ENCODE data around the gene PSORS1C2. TPM values are rescaled to one million over a fixed set of nuclear protein-coding genes. Genes with fewer than 3 reads are reported as not detected.

The PSORS1C2 gene
- total RNA-seq, 1 experiment from 2014 or later = 0.55 TPM

DNA sequence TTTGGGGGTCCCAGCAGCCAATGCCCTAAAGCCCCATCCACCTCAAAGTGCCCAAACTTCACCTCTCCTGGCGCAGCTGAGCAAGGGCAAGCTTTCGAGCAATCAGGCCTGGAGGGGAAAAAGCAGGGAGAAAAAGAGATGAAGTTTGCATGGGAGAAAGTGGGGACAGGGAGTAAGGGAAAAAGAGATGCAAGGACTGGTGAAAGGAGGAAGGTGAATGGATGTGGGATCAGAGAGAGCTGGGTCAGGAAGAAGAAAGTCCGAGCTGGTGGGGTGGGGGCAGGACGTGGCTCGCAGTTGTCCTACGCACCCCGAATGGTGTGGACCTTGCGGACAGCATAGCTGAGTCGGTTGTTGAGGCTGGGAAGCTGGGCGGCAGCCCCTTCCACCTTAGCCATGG lies 6.5 kb upstream of the PSORS1C2 start:
- CTCF ChIA-PET = interaction anchor here (0.6 to 1.6 kb wide), 2 partner anchors 8 to 531 kb away, joined by 3 to 6 read pairs; no protein-coding TSS in a partner anchor
- TF ChIP-seq GABPB1 (CRISPR knock-in tag; IDR thresholded peaks at IDR 0.05) = no peak
- no peak for TF ChIP-seq ZNF263 (CRISPR knock-in tag; IDR thresholded peaks at IDR 0.05; ENCODE audit: low read depth)
- TF ChIP-seq ATF1 (CRISPR knock-in tag; IDR thresholded peaks at IDR 0.05) = no peak
- TF ChIP-seq ZNF138 (CRISPR knock-in tag; conservative IDR thresholded peaks at IDR 0.05) = no peak
- no peak for TF ChIP-seq GTF2I (CRISPR knock-in tag; conservative IDR thresholded peaks at IDR 0.05)
- TF ChIP-seq, protein P1, sequence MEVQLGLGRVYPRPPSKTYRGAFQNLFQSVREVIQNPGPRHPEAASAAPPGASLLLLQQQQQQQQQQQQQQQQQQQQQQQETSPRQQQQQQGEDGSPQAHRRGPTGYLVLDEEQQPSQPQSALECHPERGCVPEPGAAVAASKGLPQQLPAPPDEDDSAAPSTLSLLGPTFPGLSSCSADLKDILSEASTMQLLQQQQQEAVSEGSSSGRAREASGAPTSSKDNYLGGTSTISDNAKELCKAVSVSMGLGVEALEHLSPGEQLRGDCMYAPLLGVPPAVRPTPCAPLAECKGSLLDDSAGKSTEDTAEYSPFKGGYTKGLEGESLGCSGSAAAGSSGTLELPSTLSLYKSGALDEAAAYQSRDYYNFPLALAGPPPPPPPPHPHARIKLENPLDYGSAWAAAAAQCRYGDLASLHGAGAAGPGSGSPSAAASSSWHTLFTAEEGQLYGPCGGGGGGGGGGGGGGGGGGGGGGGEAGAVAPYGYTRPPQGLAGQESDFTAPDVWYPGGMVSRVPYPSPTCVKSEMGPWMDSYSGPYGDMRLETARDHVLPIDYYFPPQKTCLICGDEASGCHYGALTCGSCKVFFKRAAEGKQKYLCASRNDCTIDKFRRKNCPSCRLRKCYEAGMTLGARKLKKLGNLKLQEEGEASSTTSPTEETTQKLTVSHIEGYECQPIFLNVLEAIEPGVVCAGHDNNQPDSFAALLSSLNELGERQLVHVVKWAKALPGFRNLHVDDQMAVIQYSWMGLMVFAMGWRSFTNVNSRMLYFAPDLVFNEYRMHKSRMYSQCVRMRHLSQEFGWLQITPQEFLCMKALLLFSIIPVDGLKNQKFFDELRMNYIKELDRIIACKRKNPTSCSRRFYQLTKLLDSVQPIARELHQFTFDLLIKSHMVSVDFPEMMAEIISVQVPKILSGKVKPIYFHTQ (CRISPR knock-in tag; IDR thresholded peaks at IDR 0.05) = no peak
- TF ChIP-seq, protein P2, sequence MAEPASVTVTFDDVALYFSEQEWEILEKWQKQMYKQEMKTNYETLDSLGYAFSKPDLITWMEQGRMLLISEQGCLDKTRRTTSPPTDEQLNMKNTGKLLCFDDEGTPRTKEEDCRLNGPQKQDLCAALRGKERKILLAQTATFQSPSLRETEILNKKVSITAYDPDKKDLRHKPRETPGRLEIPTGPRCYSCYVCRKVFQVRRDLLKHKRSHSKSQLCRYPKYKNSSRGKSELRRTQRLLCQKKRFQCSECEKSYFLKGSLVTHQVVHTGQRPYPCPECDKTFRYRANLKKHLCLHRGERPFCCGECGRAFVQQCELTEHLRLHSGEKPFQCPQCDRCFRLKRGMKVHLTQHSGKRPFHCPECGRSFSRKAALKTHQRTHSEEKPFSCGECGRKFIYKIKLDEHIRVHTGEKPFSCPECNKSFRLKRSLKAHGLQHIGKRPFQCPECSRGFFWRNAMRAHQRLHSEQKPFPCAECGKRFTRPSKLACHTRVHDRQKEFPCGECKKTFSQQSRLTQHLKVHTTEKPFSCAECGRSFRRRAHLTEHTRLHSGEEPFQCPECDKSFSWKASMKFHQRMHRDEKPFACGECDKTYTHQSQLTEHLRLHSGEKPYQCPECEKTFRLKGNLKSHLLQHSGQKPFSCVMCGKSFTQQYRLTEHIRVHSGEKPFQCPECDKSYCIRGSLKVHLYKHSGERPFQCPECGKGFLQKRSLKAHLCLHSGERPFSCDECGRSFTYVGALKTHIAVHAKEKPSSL (CRISPR knock-in tag; conservative IDR thresholded peaks at IDR 0.05) = no peak
- TF ChIP-seq KAT7 (CRISPR knock-in tag; IDR thresholded peaks at IDR 0.05; ENCODE audit: borderline replicate concordance) = no peak
- TF ChIP-seq, protein P3, sequence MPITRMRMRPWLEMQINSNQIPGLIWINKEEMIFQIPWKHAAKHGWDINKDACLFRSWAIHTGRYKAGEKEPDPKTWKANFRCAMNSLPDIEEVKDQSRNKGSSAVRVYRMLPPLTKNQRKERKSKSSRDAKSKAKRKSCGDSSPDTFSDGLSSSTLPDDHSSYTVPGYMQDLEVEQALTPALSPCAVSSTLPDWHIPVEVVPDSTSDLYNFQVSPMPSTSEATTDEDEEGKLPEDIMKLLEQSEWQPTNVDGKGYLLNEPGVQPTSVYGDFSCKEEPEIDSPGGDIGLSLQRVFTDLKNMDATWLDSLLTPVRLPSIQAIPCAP (CRISPR knock-in tag; IDR thresholded peaks at IDR 0.05) = no peak
- no peak for TF ChIP-seq TEAD4 (CRISPR knock-in tag; IDR thresholded peaks at IDR 0.05)
- TF ChIP-seq NR1H2 (CRISPR knock-in tag; IDR thresholded peaks at IDR 0.05) = no peak
- TF ChIP-seq ELF4 (CRISPR knock-in tag; IDR thresholded peaks at IDR 0.05; ENCODE audit: low read depth) = no peak
- TF ChIP-seq MXD4 (CRISPR knock-in tag; IDR thresholded peaks at IDR 0.05; ENCODE audit: borderline replicate concordance) = no peak
- TF ChIP-seq HMGXB4 (CRISPR knock-in tag; IDR thresholded peaks at IDR 0.05) = no peak
- TF ChIP-seq, protein P4, sequence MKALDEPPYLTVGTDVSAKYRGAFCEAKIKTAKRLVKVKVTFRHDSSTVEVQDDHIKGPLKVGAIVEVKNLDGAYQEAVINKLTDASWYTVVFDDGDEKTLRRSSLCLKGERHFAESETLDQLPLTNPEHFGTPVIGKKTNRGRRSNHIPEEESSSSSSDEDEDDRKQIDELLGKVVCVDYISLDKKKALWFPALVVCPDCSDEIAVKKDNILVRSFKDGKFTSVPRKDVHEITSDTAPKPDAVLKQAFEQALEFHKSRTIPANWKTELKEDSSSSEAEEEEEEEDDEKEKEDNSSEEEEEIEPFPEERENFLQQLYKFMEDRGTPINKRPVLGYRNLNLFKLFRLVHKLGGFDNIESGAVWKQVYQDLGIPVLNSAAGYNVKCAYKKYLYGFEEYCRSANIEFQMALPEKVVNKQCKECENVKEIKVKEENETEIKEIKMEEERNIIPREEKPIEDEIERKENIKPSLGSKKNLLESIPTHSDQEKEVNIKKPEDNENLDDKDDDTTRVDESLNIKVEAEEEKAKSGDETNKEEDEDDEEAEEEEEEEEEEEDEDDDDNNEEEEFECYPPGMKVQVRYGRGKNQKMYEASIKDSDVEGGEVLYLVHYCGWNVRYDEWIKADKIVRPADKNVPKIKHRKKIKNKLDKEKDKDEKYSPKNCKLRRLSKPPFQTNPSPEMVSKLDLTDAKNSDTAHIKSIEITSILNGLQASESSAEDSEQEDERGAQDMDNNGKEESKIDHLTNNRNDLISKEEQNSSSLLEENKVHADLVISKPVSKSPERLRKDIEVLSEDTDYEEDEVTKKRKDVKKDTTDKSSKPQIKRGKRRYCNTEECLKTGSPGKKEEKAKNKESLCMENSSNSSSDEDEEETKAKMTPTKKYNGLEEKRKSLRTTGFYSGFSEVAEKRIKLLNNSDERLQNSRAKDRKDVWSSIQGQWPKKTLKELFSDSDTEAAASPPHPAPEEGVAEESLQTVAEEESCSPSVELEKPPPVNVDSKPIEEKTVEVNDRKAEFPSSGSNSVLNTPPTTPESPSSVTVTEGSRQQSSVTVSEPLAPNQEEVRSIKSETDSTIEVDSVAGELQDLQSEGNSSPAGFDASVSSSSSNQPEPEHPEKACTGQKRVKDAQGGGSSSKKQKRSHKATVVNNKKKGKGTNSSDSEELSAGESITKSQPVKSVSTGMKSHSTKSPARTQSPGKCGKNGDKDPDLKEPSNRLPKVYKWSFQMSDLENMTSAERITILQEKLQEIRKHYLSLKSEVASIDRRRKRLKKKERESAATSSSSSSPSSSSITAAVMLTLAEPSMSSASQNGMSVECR (CRISPR knock-in tag; IDR thresholded peaks at IDR 0.05; ENCODE audit: borderline replicate concordance) = no peak
- no peak for TF ChIP-seq ZNF512 (CRISPR knock-in tag; IDR thresholded peaks at IDR 0.05; ENCODE audit: borderline replicate concordance)
- H3K27ac Mint-ChIP-seq = no peak overlapping the region; the same call in 1 of the 2 replicates

More for the DNA sequence above, 6.5 kb upstream of the PSORS1C2 start:
- no peak for DNase-seq (ENCODE audit: low spot score)
- peaks cover 53% of the 10 kb centered on the region for H3K36me3 Mint-ChIP-seq
- H3K4me1 Mint-ChIP-seq = peaks cover 20% of the 10 kb centered on the region
- no peaks in the 10 kb centered on the region for H3K27me3 Mint-ChIP-seq (ENCODE audit: low read depth)
- H3K9me3 Mint-ChIP-seq = no peaks in the 10 kb centered on the region
- ATAC-seq = no peak
- no peak overlapping the region for H3K4me3 Mint-ChIP-seq
- POLR2A ChIA-PET = interaction anchor here (0.9 kb wide), 1 partner anchor 27 kb away, joined by 4 read pairs; no protein-coding TSS in a partner anchor

All from WTC11 (cell line).